DMS53 treated with DMSO at 0.1 percent for 48 hours (cell line): ENCODE measurements around the gene TKT.

Experiments used
- DNase-seq: peaks from one replicate; lab custom pipeline; 2025; ENCODE audit not compliant: unreplicated experiment; lab: John Stamatoyannopoulos, UW

The TKT gene

GRCh38 chr3:53240989-53241972 lies 14.5 kb downstream of the TKT start:
- no peak for DNase-seq

GRCh38 chr3:53239800-53240199 lies 16.0 kb downstream of the TKT start:
- DNase-seq = no peak

- DNase-seq = no peak
Observed at GRCh38 chr3:53238886-53239285, 16.9 kb downstream of the TKT start.

GRCh38 chr3:53238051-53238850 lies 17.6 kb downstream of the TKT start:
- DNase-seq = peak; percentile 42

GRCh38 chr3:53236112-53236841 lies 19.5 kb downstream of the TKT start:
- DNase-seq = peak; percentile 0

- no peak for DNase-seq
Observed at GRCh38 chr3:53235545-53235944, 20.3 kb downstream of the TKT start.

- DNase-seq = no peak
Observed at GRCh38 chr3:53234841-53235232, 21.0 kb downstream of the TKT start.

- DNase-seq = no peak
Observed at GRCh38 chr3:53234130-53234840, 21.5 kb downstream of the TKT start.

- no peak for DNase-seq
Observed at GRCh38 chr3:53232641-53233377, 23.0 kb downstream of the TKT start.

- DNase-seq = no peak
Observed at GRCh38 chr3:53231532-53232511, 24.0 kb downstream of the TKT start.

- DNase-seq = no peak
Observed at GRCh38 chr3:53230789-53231188, 25.0 kb downstream of the TKT start.

GRCh38 chr3:53230041-53230621 lies 25.7 kb downstream of the TKT start:
- DNase-seq = no peak

- no peak for DNase-seq
Observed at GRCh38 chr3:53229606-53230005, 26.2 kb downstream of the TKT start.

GRCh38 chr3:53229171-53229570 lies 26.7 kb downstream of the TKT start:
- no peak for DNase-seq

- DNase-seq = no peak
Observed at GRCh38 chr3:53227993-53228885, 27.6 kb downstream of the TKT start.

- no peak for DNase-seq
Observed at GRCh38 chr3:53226841-53227407, 28.9 kb downstream of the TKT start.
